ENCODE results near the gene HHIP.

HHIP gene, protein sequence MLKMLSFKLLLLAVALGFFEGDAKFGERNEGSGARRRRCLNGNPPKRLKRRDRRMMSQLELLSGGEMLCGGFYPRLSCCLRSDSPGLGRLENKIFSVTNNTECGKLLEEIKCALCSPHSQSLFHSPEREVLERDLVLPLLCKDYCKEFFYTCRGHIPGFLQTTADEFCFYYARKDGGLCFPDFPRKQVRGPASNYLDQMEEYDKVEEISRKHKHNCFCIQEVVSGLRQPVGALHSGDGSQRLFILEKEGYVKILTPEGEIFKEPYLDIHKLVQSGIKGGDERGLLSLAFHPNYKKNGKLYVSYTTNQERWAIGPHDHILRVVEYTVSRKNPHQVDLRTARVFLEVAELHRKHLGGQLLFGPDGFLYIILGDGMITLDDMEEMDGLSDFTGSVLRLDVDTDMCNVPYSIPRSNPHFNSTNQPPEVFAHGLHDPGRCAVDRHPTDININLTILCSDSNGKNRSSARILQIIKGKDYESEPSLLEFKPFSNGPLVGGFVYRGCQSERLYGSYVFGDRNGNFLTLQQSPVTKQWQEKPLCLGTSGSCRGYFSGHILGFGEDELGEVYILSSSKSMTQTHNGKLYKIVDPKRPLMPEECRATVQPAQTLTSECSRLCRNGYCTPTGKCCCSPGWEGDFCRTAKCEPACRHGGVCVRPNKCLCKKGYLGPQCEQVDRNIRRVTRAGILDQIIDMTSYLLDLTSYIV

GRCh38 chr4:144645631-144646522 lies at the start of gene HHIP:
Gene HHIP (plus strand): TSS chr4:144646156. CDS start chr4:144646676, 520 bp downstream.
- Histone ChIP-seq H3K4me3 (ENCODE audit: low read depth, low read length) (peak within 1 kb of the TSS; percentile 65), H3K9me3 (ENCODE audit: control insufficient read depth, insufficient read depth, low read depth, low read length) (no peaks in the 10 kb centered on the region), H3K9ac (ENCODE audit: low read length) (peak within 1 kb of the TSS; percentile 34)

DNA sequence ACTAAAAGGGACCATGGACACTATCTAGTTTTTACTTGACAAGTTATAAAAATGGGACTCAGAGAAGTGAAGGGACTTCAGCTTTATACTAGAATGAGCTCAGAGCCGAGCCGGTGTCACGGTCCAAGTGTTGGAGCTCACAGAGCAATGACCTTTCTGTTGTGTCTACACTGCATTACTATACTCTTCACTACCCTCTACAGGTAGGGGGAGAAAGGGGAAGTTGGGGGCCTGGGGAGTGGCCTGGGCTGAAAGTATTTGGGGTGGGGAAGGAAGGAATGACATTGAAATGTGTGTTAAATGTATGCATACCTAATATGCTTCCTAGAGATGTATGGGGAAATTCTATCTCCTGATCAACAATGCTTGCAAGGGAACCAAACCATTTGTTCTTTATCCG lies 48.8 kb upstream of the HHIP start:
- H3K4me1 ChIP-seq (ENCODE audit: control insufficient read depth, insufficient read depth, low read length) = no peaks in the 10 kb centered on the region
- no peaks in the 10 kb centered on the region for H3K27me3 ChIP-seq (ENCODE audit: control insufficient read depth, insufficient read depth, low read length)
- H3K4me3 ChIP-seq (ENCODE audit: low read depth, low read length) = no peak overlapping the region
- no peaks in the 10 kb centered on the region for H3K9me3 ChIP-seq (ENCODE audit: control insufficient read depth, insufficient read depth, low read depth, low read length)
- no peak overlapping the region for H3K9ac ChIP-seq (ENCODE audit: low read length)
- H3K36me3 ChIP-seq (ENCODE audit: control insufficient read depth, insufficient read depth, low read length) = no peaks in the 10 kb centered on the region
- no peak overlapping the region for H3K27ac ChIP-seq (ENCODE audit: low read depth, low read length)

More at GRCh38 chr4:144645631-144646522, at the start of gene HHIP:
- Histone ChIP-seq H3K27ac (ENCODE audit: low read depth, low read length) (no peak within 1 kb of the TSS), H3K27me3 (ENCODE audit: control insufficient read depth, insufficient read depth, low read length) (peaks cover 75% of the 10 kb centered on the region), H3K4me1 (ENCODE audit: control insufficient read depth, insufficient read depth, low read length) (peaks cover 39% of the 10 kb centered on the region), H3K36me3 (ENCODE audit: control insufficient read depth, insufficient read depth, low read length) (no peaks in the 10 kb centered on the region)

- Histone ChIP-seq H3K27ac (ENCODE audit: low read depth, low read length) (no peak overlapping the region), H3K27me3 (ENCODE audit: control insufficient read depth, insufficient read depth, low read length) (no peaks in the 10 kb centered on the region), H3K9ac (ENCODE audit: low read length) (no peak overlapping the region), H3K36me3 (ENCODE audit: control insufficient read depth, insufficient read depth, low read length) (no peaks in the 10 kb centered on the region), H3K4me1 (ENCODE audit: control insufficient read depth, insufficient read depth, low read length) (no peaks in the 10 kb centered on the region), H3K4me3 (ENCODE audit: low read depth, low read length) (no peak overlapping the region), H3K9me3 (ENCODE audit: control insufficient read depth, insufficient read depth, low read depth, low read length) (0 out of 2 replicates have a peak, but pooled peaks cover 3% of the 10 kb centered on the region)
Observed at GRCh38 chr4:144599621-144600020, 46.3 kb upstream of the HHIP start.

- Histone ChIP-seq H3K27ac (ENCODE audit: low read depth, low read length) (no peak overlapping the region), H3K4me3 (ENCODE audit: low read depth, low read length) (no peak overlapping the region), H3K36me3 (ENCODE audit: control insufficient read depth, insufficient read depth, low read length) (no peaks in the 10 kb centered on the region), H3K9ac (ENCODE audit: low read length) (no peak overlapping the region), H3K9me3 (ENCODE audit: control insufficient read depth, insufficient read depth, low read depth, low read length) (no peaks in the 10 kb centered on the region), H3K27me3 (ENCODE audit: control insufficient read depth, insufficient read depth, low read length) (no peaks in the 10 kb centered on the region), H3K4me1 (ENCODE audit: control insufficient read depth, insufficient read depth, low read length) (no peaks in the 10 kb centered on the region)
Observed at GRCh38 chr4:144611850-144612249, 34.1 kb upstream of the HHIP start.

- no peaks in the 10 kb centered on the region for H3K36me3 ChIP-seq (ENCODE audit: control insufficient read depth, insufficient read depth, low read length)
- no peak overlapping the region for H3K4me3 ChIP-seq (ENCODE audit: low read depth, low read length)
- no peaks in the 10 kb centered on the region for H3K9me3 ChIP-seq (ENCODE audit: control insufficient read depth, insufficient read depth, low read depth, low read length)
- H3K27ac ChIP-seq (ENCODE audit: low read depth, low read length) = no peak overlapping the region
- no peak overlapping the region for H3K9ac ChIP-seq (ENCODE audit: low read length)
- H3K27me3 ChIP-seq (ENCODE audit: control insufficient read depth, insufficient read depth, low read length) = no peaks in the 10 kb centered on the region
- H3K4me1 ChIP-seq (ENCODE audit: control insufficient read depth, insufficient read depth, low read length) = no peaks in the 10 kb centered on the region
Observed at GRCh38 chr4:144614850-144615585, 30.9 kb upstream of the HHIP start.

- H3K4me3 ChIP-seq (ENCODE audit: low read depth, low read length) = no peak overlapping the region
- no peaks in the 10 kb centered on the region for H3K4me1 ChIP-seq (ENCODE audit: control insufficient read depth, insufficient read depth, low read length)
- no peak overlapping the region for H3K9ac ChIP-seq (ENCODE audit: low read length)
- no peaks in the 10 kb centered on the region for H3K27me3 ChIP-seq (ENCODE audit: control insufficient read depth, insufficient read depth, low read length)
- no peaks in the 10 kb centered on the region for H3K36me3 ChIP-seq (ENCODE audit: control insufficient read depth, insufficient read depth, low read length)
- no peak overlapping the region for H3K27ac ChIP-seq (ENCODE audit: low read depth, low read length)
- H3K9me3 ChIP-seq (ENCODE audit: control insufficient read depth, insufficient read depth, low read depth, low read length) = no peaks in the 10 kb centered on the region
Observed at GRCh38 chr4:144621681-144622080, 24.3 kb upstream of the HHIP start.

DNA sequence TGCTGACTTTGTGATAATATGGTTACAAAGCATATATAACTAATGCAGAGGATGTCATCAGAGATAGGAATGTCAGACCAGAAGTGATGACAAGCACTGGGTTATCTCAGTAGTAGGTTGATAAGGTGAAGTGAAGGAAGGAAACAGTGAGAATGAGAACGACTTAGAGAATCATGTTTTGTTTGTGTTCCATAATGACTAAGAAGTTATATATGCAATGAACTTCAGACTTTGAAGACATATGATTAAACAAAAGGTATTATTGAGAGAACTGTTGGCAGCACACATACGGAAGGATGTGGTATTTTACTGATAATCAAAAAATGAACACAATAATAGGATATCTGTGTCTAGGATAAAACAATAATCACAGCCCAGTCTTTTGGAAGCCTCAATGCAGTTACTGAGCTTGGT lies 18.3 kb upstream of the HHIP start:
- H3K27ac ChIP-seq (ENCODE audit: low read depth, low read length) = no peak overlapping the region
- no peaks in the 10 kb centered on the region for H3K4me1 ChIP-seq (ENCODE audit: control insufficient read depth, insufficient read depth, low read length)
- no peaks in the 10 kb centered on the region for H3K27me3 ChIP-seq (ENCODE audit: control insufficient read depth, insufficient read depth, low read length)
- no peaks in the 10 kb centered on the region for H3K9me3 ChIP-seq (ENCODE audit: control insufficient read depth, insufficient read depth, low read depth, low read length)
- H3K36me3 ChIP-seq (ENCODE audit: control insufficient read depth, insufficient read depth, low read length) = no peaks in the 10 kb centered on the region
- H3K9ac ChIP-seq (ENCODE audit: low read length) = no peak overlapping the region
- no peak overlapping the region for H3K4me3 ChIP-seq (ENCODE audit: low read depth, low read length)

- no peak overlapping the region for H3K9ac ChIP-seq (ENCODE audit: low read length)
- no peaks in the 10 kb centered on the region for H3K4me1 ChIP-seq (ENCODE audit: control insufficient read depth, insufficient read depth, low read length)
- H3K9me3 ChIP-seq (ENCODE audit: control insufficient read depth, insufficient read depth, low read depth, low read length) = no peaks in the 10 kb centered on the region
- H3K27ac ChIP-seq (ENCODE audit: low read depth, low read length) = no peak overlapping the region
- no peaks in the 10 kb centered on the region for H3K27me3 ChIP-seq (ENCODE audit: control insufficient read depth, insufficient read depth, low read length)
- no peak overlapping the region for H3K4me3 ChIP-seq (ENCODE audit: low read depth, low read length)
- H3K36me3 ChIP-seq (ENCODE audit: control insufficient read depth, insufficient read depth, low read length) = no peaks in the 10 kb centered on the region
Observed at GRCh38 chr4:144633215-144633614, 12.7 kb upstream of the HHIP start.

DNA sequence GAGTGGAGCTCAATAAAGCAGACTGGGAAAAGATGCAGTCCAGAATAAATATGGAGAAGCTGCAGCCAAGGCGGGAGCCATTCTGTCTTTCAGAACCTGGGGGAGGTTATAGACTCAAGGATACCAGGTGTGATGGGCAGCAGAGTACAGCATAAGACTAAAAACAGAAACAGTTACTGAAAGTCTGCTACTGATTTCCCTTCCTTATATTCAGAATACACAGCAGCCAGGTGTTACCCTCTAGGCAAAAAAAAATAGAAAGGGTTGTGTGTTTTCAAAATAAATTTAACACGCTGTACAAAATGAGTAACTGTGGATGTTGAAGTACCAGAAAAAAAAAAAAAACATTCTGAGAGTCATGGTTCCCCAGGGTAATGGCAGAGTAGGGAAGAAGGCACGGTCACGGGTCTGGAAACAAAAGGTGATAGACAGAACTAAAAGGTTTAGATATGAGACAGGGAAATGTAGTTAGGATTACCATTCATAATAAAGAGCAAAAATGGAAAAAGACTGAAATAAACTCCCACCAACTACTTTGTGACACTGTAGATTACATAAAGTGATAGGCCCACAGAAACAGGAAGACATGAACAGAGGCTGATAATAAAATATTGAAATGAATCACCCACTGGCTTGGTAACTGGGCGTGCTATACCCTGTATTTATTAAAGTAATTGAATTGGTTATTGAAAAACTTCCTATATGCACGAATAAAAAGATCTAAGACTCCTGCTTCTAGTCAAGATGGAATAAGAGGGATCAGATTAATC lies 10.8 kb upstream of the HHIP start:
- Histone ChIP-seq H3K27me3 (ENCODE audit: control insufficient read depth, insufficient read depth, low read length) (peaks cover 8% of the 10 kb centered on the region), H3K9ac (ENCODE audit: low read length) (no peak overlapping the region), H3K36me3 (ENCODE audit: control insufficient read depth, insufficient read depth, low read length) (no peaks in the 10 kb centered on the region), H3K4me1 (ENCODE audit: control insufficient read depth, insufficient read depth, low read length) (no peaks in the 10 kb centered on the region), H3K27ac (ENCODE audit: low read depth, low read length) (no peak overlapping the region), H3K4me3 (ENCODE audit: low read depth, low read length) (no peak overlapping the region), H3K9me3 (ENCODE audit: control insufficient read depth, insufficient read depth, low read depth, low read length) (no peaks in the 10 kb centered on the region)
